Neural progenitor cell (in vitro differentiated cells): Measurements from ENCODE around the gene DSPP. TPM values are rescaled to one million over a fixed set of nuclear protein-coding genes. Genes with fewer than 3 reads are reported as not detected.

ENCODE experiments used
- DNase-seq: peaks from one replicate; pipeline ENCODE4 v3.0.0-alpha.2; 2016; ENCODE audit warnings: low spot score
- H2AFZ ChIP-seq: fragments of 200-600 bp; sonication (generic); replicated peaks from 2 replicates; pipeline ENCODE4 v1.6.1; 2016; ENCODE audit warnings: antibody characterized with exemption
- H3F3A ChIP-seq: fragments of 200-600 bp; sonication (generic); 2 replicates; pipeline ENCODE4 v1.6.1; 2016; ENCODE audit warnings: antibody characterized with exemption, low read depth
- H3K27ac ChIP-seq: fragments of 200-600 bp; sonication (generic); 2 replicates; pipeline ENCODE4 v1.5.1; 2016; ENCODE audit warnings: mild to moderate bottlenecking
- H3K27me3 ChIP-seq: fragments of 200-600 bp; sonication (generic); 2 replicates; pipeline ENCODE4 v1.6.1; 2016; ENCODE audit warnings: mild to moderate bottlenecking, moderate library complexity
- H3K36me3 ChIP-seq: fragments of 200-600 bp; sonication (generic); 2 replicates; pipeline ENCODE4 v1.5.1; 2016
- H3K4me1 ChIP-seq: fragments of 200-600 bp; sonication (generic); 2 replicates; pipeline ENCODE4 v1.6.1; 2016; ENCODE audit warnings: mixed run types
- H3K4me2 ChIP-seq: fragments of 200-600 bp; sonication (generic); 2 replicates; pipeline ENCODE4 v1.6.1; 2016
- H3K4me3 ChIP-seq: fragments of 200-600 bp; sonication (generic); 2 replicates; pipeline ENCODE4 v1.5.1; 2016
- H3K79me2 ChIP-seq: fragments of 200-600 bp; sonication (generic); 2 replicates; pipeline ENCODE4 v1.6.1; 2016; ENCODE audit warnings: low read depth
- H3K9ac ChIP-seq: fragments of 200-600 bp; sonication (generic); 2 replicates; pipeline ENCODE4 v1.6.1; 2016
- H3K9me3 ChIP-seq: fragments of 200-600 bp; sonication (generic); 2 replicates; pipeline ENCODE4 v1.5.1; 2016; ENCODE audit warnings: low read depth
- H4K20me1 ChIP-seq: fragments of 200-600 bp; sonication (generic); 2 replicates; pipeline ENCODE4 v1.6.1; 2016; ENCODE audit warnings: low read depth
- H3K27ac Mint-ChIP-seq: 3 replicates; pipeline ENCODE4 v1.8.0; 2021; ENCODE audit warnings: mixed read lengths
- H3K27me3 Mint-ChIP-seq: 2 replicates; pipeline ENCODE4 v1.8.0; 2022; ENCODE audit warnings: low read depth, mild to moderate bottlenecking, inconsistent platforms, moderate library complexity, mixed read lengths; ENCODE audit not compliant: insufficient read depth
- H3K36me3 Mint-ChIP-seq: 3 replicates; pipeline ENCODE4 v1.8.0; 2021; ENCODE audit warnings: mixed read lengths
- H3K4me1 Mint-ChIP-seq: 3 replicates; pipeline ENCODE4 v1.8.0; 2021; ENCODE audit warnings: mixed read lengths
- H3K4me3 Mint-ChIP-seq: 3 replicates; pipeline ENCODE4 v1.8.0; 2021; ENCODE audit warnings: mild to moderate bottlenecking, moderate library complexity, mixed read lengths
- H3K9me3 Mint-ChIP-seq: 3 replicates; pipeline ENCODE4 v1.8.0; 2020; ENCODE audit warnings: mixed read lengths
- CTCF ChIP-seq: fragments of 200-600 bp; sonication (generic); IDR thresholded peaks from 2 replicates; pipeline ENCODE4 v1.5.1; 2017; ENCODE audit warnings: antibody characterized with exemption, mild to moderate bottlenecking
- EZH2 ChIP-seq: fragments of 200-600 bp; sonication (generic); IDR thresholded peaks from 2 replicates; pipeline ENCODE4 v1.6.1; 2017; ENCODE audit warnings: antibody characterized with exemption, mild to moderate bottlenecking, moderate library complexity
- EZH2phosphoT487 ChIP-seq: fragments of 200-600 bp; sonication (generic); IDR thresholded peaks from 2 replicates; pipeline ENCODE4 v1.6.1; 2017; ENCODE audit warnings: antibody characterized with exemption
- total RNA-seq: library from RNA; depleted of rRNA; stranded (reverse); fragments of >200 nt; gene quantifications from 2 replicates; pipeline ENCODE4 v1.2.3, GENCODE V29; 2015; ENCODE audit warnings: low replicate concordance

DSPP gene
- total RNA-seq, 1 donor from 2014 or later = 0.21 TPM

- no peaks in the 10 kb centered on the region for H3K36me3 Mint-ChIP-seq
- H3K27ac ChIP-seq = no peak overlapping the region
- H3F3A ChIP-seq = no peaks in the 10 kb centered on the region
- H3K4me1 Mint-ChIP-seq = no peaks in the 10 kb centered on the region
- H3K27me3 Mint-ChIP-seq = peaks cover 4% of the 10 kb centered on the region
- no peaks in the 10 kb centered on the region for H3K79me2 ChIP-seq
- no peaks in the 10 kb centered on the region for H3K27me3 ChIP-seq
- no peak overlapping the region for H3K4me3 Mint-ChIP-seq
- H3K9me3 ChIP-seq = no peaks in the 10 kb centered on the region
- no peaks in the 10 kb centered on the region for H3K4me1 ChIP-seq
- H4K20me1 ChIP-seq = no peaks in the 10 kb centered on the region
- H3K4me3 ChIP-seq = no peak overlapping the region
- H2AFZ ChIP-seq = peak overlapping the region; percentile 66
- TF ChIP-seq CTCF = no peak
- no peak for TF ChIP-seq EZH2phosphoT487
- TF ChIP-seq EZH2 = no peak
- H3K9ac ChIP-seq = no peak overlapping the region
- no peaks in the 10 kb centered on the region for H3K36me3 ChIP-seq
- H3K4me2 ChIP-seq = no peak overlapping the region
- DNase-seq = no peak
- no peak overlapping the region for H3K27ac Mint-ChIP-seq
- H3K9me3 Mint-ChIP-seq = peaks cover 2% of the 10 kb centered on the region
These were observed 42.6 kb upstream of the DSPP start for GRCh38 chr4:87565746-87566145.

- Mint-ChIP-seq H3K36me3 (no peaks in the 10 kb centered on the region), H3K4me3 (no peak overlapping the region), H3K27ac (no peak overlapping the region), H3K9me3 (peaks cover 2% of the 10 kb centered on the region), H3K4me1 (no peaks in the 10 kb centered on the region), H3K27me3 (peaks cover 4% of the 10 kb centered on the region)
- H3K4me3 ChIP-seq = no peak overlapping the region
- no peak for TF ChIP-seq EZH2phosphoT487
- no peak for TF ChIP-seq EZH2
- no peak for TF ChIP-seq CTCF
- no peak overlapping the region for H3K27ac ChIP-seq
- H3K9ac ChIP-seq = no peak overlapping the region
- H3F3A ChIP-seq = no peaks in the 10 kb centered on the region
- DNase-seq = no peak
- H3K79me2 ChIP-seq = no peaks in the 10 kb centered on the region
- H3K27me3 ChIP-seq = no peaks in the 10 kb centered on the region
- H3K36me3 ChIP-seq = no peaks in the 10 kb centered on the region
- no peak overlapping the region for H3K4me2 ChIP-seq
- H3K4me1 ChIP-seq = no peaks in the 10 kb centered on the region
- no peaks in the 10 kb centered on the region for H4K20me1 ChIP-seq
- H2AFZ ChIP-seq = peak overlapping the region; percentile 66
- H3K9me3 ChIP-seq = no peaks in the 10 kb centered on the region
These were observed 42.1 kb upstream of the DSPP start for GRCh38 chr4:87566276-87566675.

- H3K27ac Mint-ChIP-seq = no peak overlapping the region
- no peaks in the 10 kb centered on the region for H3K9me3 ChIP-seq
These were observed 41.1 kb upstream of the DSPP start for GRCh38 chr4:87567191-87567590.

More at GRCh38 chr4:87567191-87567590, 41.1 kb upstream of the DSPP start:
- Mint-ChIP-seq H3K9me3 (peaks cover 2% of the 10 kb centered on the region), H3K36me3 (no peaks in the 10 kb centered on the region), H3K4me1 (no peaks in the 10 kb centered on the region), H3K27me3 (peaks cover 4% of the 10 kb centered on the region), H3K4me3 (no peak overlapping the region)
- Histone ChIP-seq H3K4me1 (no peaks in the 10 kb centered on the region), H3K4me2 (no peak overlapping the region), H3K27ac (no peak overlapping the region), H3K27me3 (no peaks in the 10 kb centered on the region), H3K4me3 (no peak overlapping the region), H3K79me2 (no peaks in the 10 kb centered on the region), H3K9ac (no peak overlapping the region), H2AFZ (no peak overlapping the region), H3K36me3 (no peaks in the 10 kb centered on the region), H3F3A (no peaks in the 10 kb centered on the region), H4K20me1 (no peaks in the 10 kb centered on the region)
- DNase-seq = no peak
- TF ChIP-seq CTCF = no peak
- no peak for TF ChIP-seq EZH2phosphoT487
- TF ChIP-seq EZH2 = no peak
